Type B pancreatic cell (in vitro differentiated cells): ENCODE measurements around the gene CACNB1. TPM values are rescaled to one million over a fixed set of nuclear protein-coding genes. Genes with fewer than 3 reads are reported as not detected.

Experiments
- DNase-seq: peaks from one replicate; pipeline ENCODE4 v3.0.0; 2021; ENCODE audit warnings: mixed read lengths; ENCODE audit not compliant: unreplicated experiment; ENCODE audit errors: extremely low spot score
- H3K27ac Mint-ChIP-seq: 2 replicates; pipeline ENCODE4 v1.8.0; 2021; ENCODE audit warnings: mild to moderate bottlenecking, mixed read lengths
- H3K27me3 Mint-ChIP-seq: 2 replicates; pipeline ENCODE4 v1.8.0; 2021; ENCODE audit warnings: mixed read lengths
- H3K36me3 Mint-ChIP-seq: 2 replicates; pipeline ENCODE4 v1.8.0; 2021; ENCODE audit warnings: mixed read lengths
- H3K4me1 Mint-ChIP-seq: one replicate; pipeline ENCODE4 v1.8.0; 2021; ENCODE audit warnings: mixed read lengths; ENCODE audit not compliant: unreplicated experiment
- H3K4me3 Mint-ChIP-seq: 2 replicates; pipeline ENCODE4 v1.8.0; 2021; ENCODE audit warnings: mild to moderate bottlenecking, mixed read lengths
- H3K9me3 Mint-ChIP-seq: 2 replicates; pipeline ENCODE4 v1.8.0; 2021; ENCODE audit warnings: mixed read lengths
- total RNA-seq: library from RNA; stranded (reverse); gene quantifications from 2 replicates; pipeline ENCODE4 v1.2.1, GENCODE V29; 2021; ENCODE audit warnings: low replicate concordance
- TF ChIP-seq, protein P1 (sequence below): fragments of 200-600 bp; sonication (generic); conservative IDR thresholded peaks from 2 replicates; pipeline ENCODE4 v1.5.0; 2021; ENCODE audit warnings: antibody characterized with exemption, mild to moderate bottlenecking

CACNB1 gene
- total RNA-seq, 1 donor from 2014 or later: 9.5 TPM

DNA sequence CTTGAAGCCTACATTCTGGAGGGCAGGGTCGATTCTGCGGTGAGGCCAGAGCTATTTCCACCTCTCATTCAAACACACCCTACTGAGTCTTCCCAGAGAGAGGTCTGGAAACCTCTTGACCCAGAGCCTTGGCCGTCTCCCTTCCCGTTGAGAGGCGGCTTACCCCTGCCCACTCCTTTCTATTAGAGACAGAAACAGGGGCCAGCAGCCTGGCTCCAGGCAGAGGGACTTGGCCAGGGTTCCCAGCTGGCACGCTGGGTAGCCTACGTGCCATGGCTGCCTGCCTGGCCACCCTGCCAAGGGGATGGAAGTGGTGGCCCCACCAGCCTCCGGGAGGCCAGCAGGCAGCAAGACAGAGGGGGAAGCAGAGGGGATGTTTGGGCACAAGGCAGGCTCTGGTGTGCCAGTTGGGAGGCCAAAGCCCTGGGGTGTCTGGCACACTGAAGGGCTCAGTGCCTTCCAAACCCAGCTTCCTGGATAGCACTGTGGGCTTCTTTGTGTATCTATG, 22.2 kb upstream of the CACNB1 start:
- Mint-ChIP-seq H3K4me3 (no peak overlapping the region), H3K36me3 (no peaks in the 10 kb centered on the region), H3K4me1 (no peaks in the 10 kb centered on the region), H3K27me3 (peaks cover 81% of the 10 kb centered on the region), H3K9me3 (no peaks in the 10 kb centered on the region), H3K27ac (no peak overlapping the region)
- no peak for DNase-seq
- TF ChIP-seq, protein P1, sequence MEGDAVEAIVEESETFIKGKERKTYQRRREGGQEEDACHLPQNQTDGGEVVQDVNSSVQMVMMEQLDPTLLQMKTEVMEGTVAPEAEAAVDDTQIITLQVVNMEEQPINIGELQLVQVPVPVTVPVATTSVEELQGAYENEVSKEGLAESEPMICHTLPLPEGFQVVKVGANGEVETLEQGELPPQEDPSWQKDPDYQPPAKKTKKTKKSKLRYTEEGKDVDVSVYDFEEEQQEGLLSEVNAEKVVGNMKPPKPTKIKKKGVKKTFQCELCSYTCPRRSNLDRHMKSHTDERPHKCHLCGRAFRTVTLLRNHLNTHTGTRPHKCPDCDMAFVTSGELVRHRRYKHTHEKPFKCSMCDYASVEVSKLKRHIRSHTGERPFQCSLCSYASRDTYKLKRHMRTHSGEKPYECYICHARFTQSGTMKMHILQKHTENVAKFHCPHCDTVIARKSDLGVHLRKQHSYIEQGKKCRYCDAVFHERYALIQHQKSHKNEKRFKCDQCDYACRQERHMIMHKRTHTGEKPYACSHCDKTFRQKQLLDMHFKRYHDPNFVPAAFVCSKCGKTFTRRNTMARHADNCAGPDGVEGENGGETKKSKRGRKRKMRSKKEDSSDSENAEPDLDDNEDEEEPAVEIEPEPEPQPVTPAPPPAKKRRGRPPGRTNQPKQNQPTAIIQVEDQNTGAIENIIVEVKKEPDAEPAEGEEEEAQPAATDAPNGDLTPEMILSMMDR: no peak

DNA sequence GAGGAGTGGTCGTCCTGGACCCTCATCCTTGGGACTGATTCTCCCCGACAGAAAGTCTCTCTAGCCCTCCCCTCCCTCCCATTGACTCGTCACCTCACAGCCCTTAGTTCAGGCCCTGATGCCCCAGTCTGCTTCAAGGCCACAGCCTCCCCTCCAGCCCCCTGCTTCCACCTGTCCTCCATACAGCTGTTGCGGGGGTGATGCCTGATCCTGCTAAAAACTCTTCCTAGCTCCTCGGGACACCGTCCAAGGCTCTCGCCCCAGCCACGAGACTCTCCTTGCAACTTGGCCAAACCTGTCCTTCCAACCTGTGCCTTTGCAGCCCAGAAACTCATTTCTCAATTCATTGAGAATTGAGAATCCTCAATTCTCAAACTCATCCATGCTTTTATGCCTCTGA, 21.4 kb upstream of the CACNB1 start:
- TF ChIP-seq, protein P1: no peak
- no peak overlapping the region for H3K4me3 Mint-ChIP-seq
- H3K4me1 Mint-ChIP-seq: no peaks in the 10 kb centered on the region
- H3K36me3 Mint-ChIP-seq: no peaks in the 10 kb centered on the region
- DNase-seq: no peak
- no peaks in the 10 kb centered on the region for H3K9me3 Mint-ChIP-seq
- H3K27me3 Mint-ChIP-seq: peaks cover 78% of the 10 kb centered on the region
- no peak overlapping the region for H3K27ac Mint-ChIP-seq

DNA sequence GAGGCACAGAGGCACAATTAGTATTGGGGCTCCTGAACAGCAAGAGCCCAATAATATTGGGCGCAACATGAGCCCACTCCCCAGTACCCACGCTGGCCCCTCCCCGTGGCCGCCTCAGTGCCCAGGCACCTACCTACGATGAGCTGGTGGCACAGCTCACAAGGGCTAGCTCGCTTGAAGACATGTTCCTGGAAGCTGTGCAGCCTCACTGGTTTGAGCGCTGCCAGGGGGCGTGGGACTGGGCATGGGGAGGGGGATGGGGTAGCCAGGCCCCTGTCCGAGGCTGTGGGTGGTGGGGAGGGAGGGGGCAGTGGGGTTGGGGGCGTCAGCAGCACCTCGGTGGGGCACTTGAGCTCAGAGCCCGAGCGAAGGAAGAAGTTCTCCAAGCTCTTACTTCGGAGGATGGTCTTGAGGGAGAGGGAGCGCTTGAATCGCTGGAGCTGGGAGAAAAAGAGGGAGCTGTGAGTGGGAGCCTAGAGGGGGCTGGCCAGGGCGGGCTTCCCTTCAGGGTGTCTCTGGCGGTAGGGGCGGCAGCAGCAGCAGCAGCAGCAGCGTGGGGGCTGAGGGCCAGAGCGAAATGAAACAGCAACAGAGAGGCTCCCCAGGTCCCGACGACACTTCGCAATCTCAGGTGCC, 20.4 kb upstream of the CACNB1 start:
- H3K4me1 Mint-ChIP-seq: no peaks in the 10 kb centered on the region
- DNase-seq: no peak
- H3K27ac Mint-ChIP-seq: no peak overlapping the region
- H3K36me3 Mint-ChIP-seq: no peaks in the 10 kb centered on the region
- H3K27me3 Mint-ChIP-seq: peaks cover 76% of the 10 kb centered on the region
- TF ChIP-seq, protein P1: no peak
- no peaks in the 10 kb centered on the region for H3K9me3 Mint-ChIP-seq
- H3K4me3 Mint-ChIP-seq: no peak overlapping the region

GRCh38 chr17:39213852-39214251, 16.4 kb upstream of the CACNB1 start:
- no peaks in the 10 kb centered on the region for H3K9me3 Mint-ChIP-seq
- no peak for DNase-seq
- no peak overlapping the region for H3K27ac Mint-ChIP-seq
- no peaks in the 10 kb centered on the region for H3K36me3 Mint-ChIP-seq
- TF ChIP-seq, protein P1: no peak
- H3K4me3 Mint-ChIP-seq: no peak overlapping the region
- H3K27me3 Mint-ChIP-seq: peaks cover 83% of the 10 kb centered on the region
- H3K4me1 Mint-ChIP-seq: no peaks in the 10 kb centered on the region

DNA sequence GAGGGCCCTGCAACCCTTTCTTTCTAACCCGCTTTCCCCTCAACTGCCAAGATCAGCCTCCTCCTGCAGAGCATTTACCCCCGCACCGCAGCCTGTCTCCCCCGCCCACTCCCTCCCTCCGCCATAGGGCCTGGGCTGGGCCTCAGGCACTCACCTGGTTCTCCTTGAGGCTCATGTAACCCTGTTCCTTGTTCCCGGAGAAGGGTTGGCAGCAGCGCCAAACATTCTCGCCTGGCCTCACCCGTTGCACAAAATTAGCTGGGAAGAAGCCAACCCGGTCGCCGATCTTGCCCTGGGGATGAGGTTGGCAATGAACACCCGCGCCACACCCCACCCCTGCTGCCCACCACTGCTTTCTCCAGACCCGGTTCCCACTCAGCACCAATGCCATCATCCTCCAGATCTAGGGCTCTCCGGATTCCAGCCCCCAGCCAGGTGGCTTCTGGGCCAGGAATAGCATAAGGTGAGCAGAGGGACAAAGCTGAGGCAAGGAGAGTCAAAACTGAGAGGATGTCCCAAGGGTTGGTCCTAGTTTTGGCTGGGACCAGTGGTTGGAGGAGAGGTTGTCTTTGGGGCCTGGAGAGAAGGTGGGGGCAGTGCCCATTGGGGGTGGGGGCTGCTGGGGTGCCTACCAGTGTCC, 15.5 kb upstream of the CACNB1 start:
- H3K9me3 Mint-ChIP-seq: no peaks in the 10 kb centered on the region
- DNase-seq: no peak
- H3K36me3 Mint-ChIP-seq: no peaks in the 10 kb centered on the region
- H3K4me1 Mint-ChIP-seq: no peaks in the 10 kb centered on the region
- H3K27me3 Mint-ChIP-seq: peaks cover 83% of the 10 kb centered on the region
- no peak overlapping the region for H3K27ac Mint-ChIP-seq
- TF ChIP-seq, protein P1: no peak
- no peak overlapping the region for H3K4me3 Mint-ChIP-seq
